ENCODE data around the gene GAGE12J. TPM values are rescaled to one million over a fixed set of nuclear protein-coding genes. Genes with fewer than 3 reads are reported as not detected.
A peak's percentile ranks its signal among the peaks of the same experiment; 100 is the strongest.

Gene GAGE12J
- total RNA-seq, 2 experiments from 2014 or later: not detected

DNA sequence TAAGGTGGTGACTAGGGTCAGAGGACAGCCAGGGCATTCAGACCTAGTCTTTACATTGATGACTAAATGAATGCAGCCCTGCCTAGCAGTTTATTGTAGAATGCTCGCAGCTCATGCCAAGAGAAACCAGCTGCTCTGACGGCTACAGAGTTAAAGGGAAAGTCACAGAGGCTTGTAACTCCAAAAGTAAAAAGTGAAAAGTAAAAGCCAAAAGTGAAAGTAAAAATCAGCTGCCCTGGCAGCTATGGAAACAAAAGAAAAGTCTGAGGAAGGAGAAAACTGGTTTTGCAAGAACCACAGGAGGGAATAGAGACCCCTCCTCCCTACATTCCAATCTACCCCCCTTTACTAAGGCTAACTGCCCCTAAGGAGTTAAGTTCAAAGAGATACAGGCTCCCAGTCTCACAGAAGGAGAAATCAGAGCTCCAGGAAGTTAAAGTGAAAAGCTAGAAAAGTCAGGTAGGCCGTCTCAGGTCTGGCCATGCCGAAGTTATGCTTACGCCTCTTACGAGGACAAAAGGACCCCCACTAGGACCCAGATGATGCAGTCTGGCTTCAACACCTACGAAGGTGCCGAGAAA is 12.3 kb upstream of the GAGE12J start:
- Histone ChIP-seq H3K4me1 (ENCODE audit: insufficient read depth, low read length, poor library complexity, severe bottlenecking) (no peaks in the 10 kb centered on the region), H3K4me3 (ENCODE audit: low read depth, low read length, poor library complexity, severe bottlenecking) (no peak overlapping the region), H2AFZ (ENCODE audit: low read length) (peak overlapping the region; percentile 69), H3K9me3 (ENCODE audit: low read length) (no peaks in the 10 kb centered on the region), H3K9me2 (ENCODE audit: insufficient read depth, low read length) (no peaks in the 10 kb centered on the region), H4K20me1 (ENCODE audit: insufficient read depth, low read length) (no peaks in the 10 kb centered on the region), H3K36me3 (ENCODE audit: insufficient read depth, low read length) (no peaks in the 10 kb centered on the region), H3K27ac (ENCODE audit: low read depth, low read length, poor library complexity, severe bottlenecking) (no peak overlapping the region), H3K4me2 (ENCODE audit: low read length) (peak overlapping the region; percentile 51), H3K79me2 (ENCODE audit: insufficient read depth, low read depth, low read length) (no peaks in the 10 kb centered on the region)
- BruUV-seq (replicated peaks): no TSS peak
- TF ChIP-seq EZH2phosphoT487 (IDR thresholded peaks at IDR 0.05; ENCODE audit: borderline replicate concordance, low read depth, low read length): no peak
- TF ChIP-seq, protein P1, sequence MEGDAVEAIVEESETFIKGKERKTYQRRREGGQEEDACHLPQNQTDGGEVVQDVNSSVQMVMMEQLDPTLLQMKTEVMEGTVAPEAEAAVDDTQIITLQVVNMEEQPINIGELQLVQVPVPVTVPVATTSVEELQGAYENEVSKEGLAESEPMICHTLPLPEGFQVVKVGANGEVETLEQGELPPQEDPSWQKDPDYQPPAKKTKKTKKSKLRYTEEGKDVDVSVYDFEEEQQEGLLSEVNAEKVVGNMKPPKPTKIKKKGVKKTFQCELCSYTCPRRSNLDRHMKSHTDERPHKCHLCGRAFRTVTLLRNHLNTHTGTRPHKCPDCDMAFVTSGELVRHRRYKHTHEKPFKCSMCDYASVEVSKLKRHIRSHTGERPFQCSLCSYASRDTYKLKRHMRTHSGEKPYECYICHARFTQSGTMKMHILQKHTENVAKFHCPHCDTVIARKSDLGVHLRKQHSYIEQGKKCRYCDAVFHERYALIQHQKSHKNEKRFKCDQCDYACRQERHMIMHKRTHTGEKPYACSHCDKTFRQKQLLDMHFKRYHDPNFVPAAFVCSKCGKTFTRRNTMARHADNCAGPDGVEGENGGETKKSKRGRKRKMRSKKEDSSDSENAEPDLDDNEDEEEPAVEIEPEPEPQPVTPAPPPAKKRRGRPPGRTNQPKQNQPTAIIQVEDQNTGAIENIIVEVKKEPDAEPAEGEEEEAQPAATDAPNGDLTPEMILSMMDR (conservative IDR thresholded peaks at IDR 0.05; ENCODE audit: low read length): no peak
- ChIA-PET CTCF (ENCODE audit: unreplicated experiment) (no interaction called here), POLR2A (no interaction called here)
- no peak for DNase-seq (ENCODE audit: low spot score)
- intact Hi-C loops (cut with micrococcal nuclease; ENCODE audit: unreplicated experiment): no loop called here

DNA sequence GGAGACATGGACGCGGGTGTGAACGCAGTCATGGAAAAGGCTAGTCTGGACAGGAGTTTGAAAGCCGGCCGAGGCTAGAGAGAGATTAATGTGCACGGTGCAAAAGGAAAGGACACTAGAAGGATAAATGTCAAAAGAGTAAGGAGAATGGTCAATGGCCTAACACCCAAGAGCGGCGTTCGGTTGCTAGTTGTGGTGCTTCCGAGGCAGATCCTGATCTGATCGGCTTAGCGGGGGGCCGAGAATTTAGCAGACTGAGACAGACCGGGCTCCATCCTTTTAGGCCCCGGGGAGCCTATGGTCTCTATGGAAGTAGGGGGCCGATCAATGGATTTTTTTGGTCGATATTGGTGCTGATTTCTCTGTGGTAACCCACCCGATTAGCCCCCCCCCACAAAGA is 11.5 kb upstream of the GAGE12J start:
- Histone ChIP-seq H2AFZ (ENCODE audit: low read length) (no peak overlapping the region), H4K20me1 (ENCODE audit: insufficient read depth, low read length) (no peaks in the 10 kb centered on the region), H3K9me2 (ENCODE audit: insufficient read depth, low read length) (no peaks in the 10 kb centered on the region), H3K27ac (ENCODE audit: low read depth, low read length, poor library complexity, severe bottlenecking) (no peak overlapping the region), H3K4me2 (ENCODE audit: low read length) (no peak overlapping the region), H3K4me1 (ENCODE audit: insufficient read depth, low read length, poor library complexity, severe bottlenecking) (no peaks in the 10 kb centered on the region), H3K36me3 (ENCODE audit: insufficient read depth, low read length) (no peaks in the 10 kb centered on the region), H3K4me3 (ENCODE audit: low read depth, low read length, poor library complexity, severe bottlenecking) (no peak overlapping the region), H3K79me2 (ENCODE audit: insufficient read depth, low read depth, low read length) (no peaks in the 10 kb centered on the region), H3K9me3 (ENCODE audit: low read length) (no peaks in the 10 kb centered on the region)
- intact Hi-C loops (cut with micrococcal nuclease; ENCODE audit: unreplicated experiment): no loop called here
- TF ChIP-seq, protein P1 (conservative IDR thresholded peaks at IDR 0.05; ENCODE audit: low read length): no peak
- no peak for TF ChIP-seq EZH2phosphoT487 (IDR thresholded peaks at IDR 0.05; ENCODE audit: borderline replicate concordance, low read depth, low read length)
- POLR2A ChIA-PET: interaction anchor here (0.6 kb wide), 1 partner anchor 554 kb away, joined by 3 read pairs; no protein-coding TSS in a partner anchor
- no peak for DNase-seq (ENCODE audit: low spot score)
- CTCF ChIA-PET (ENCODE audit: unreplicated experiment): no interaction called here
- BruUV-seq (replicated peaks): no TSS peak

DNA sequence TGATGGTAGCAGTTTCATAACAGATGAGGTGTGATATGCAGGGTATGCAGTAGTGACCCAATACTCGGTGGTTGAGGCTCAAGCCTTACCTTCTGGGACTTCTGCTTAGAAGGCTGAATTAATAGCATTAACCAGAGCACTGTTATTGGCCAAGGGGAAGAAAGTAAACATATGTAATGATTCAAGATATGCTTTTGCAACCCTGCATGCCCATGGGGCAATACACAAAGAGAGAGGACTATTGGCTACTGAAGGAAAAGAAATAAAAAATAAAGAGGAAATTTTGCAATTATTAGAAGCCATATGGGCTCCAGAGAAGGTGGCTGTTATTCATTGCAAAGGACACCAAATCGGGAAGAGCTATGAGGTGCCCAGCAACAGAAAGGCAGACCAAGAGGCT is 9.7 kb upstream of the GAGE12J start:
- TF ChIP-seq, protein P1 (conservative IDR thresholded peaks at IDR 0.05; ENCODE audit: low read length): no peak
- no peak for TF ChIP-seq EZH2phosphoT487 (IDR thresholded peaks at IDR 0.05; ENCODE audit: borderline replicate concordance, low read depth, low read length)
- H3K36me3 ChIP-seq (ENCODE audit: insufficient read depth, low read length): no peaks in the 10 kb centered on the region
- no peaks in the 10 kb centered on the region for H4K20me1 ChIP-seq (ENCODE audit: insufficient read depth, low read length)
- H3K79me2 ChIP-seq (ENCODE audit: insufficient read depth, low read depth, low read length): no peaks in the 10 kb centered on the region
- H2AFZ ChIP-seq (ENCODE audit: low read length): no peak overlapping the region
- ChIA-PET POLR2A (no interaction called here), CTCF (ENCODE audit: unreplicated experiment) (no interaction called here)
- no peaks in the 10 kb centered on the region for H3K9me3 ChIP-seq (ENCODE audit: low read length)
- no peaks in the 10 kb centered on the region for H3K4me1 ChIP-seq (ENCODE audit: insufficient read depth, low read length, poor library complexity, severe bottlenecking)
- intact Hi-C loops (cut with micrococcal nuclease; ENCODE audit: unreplicated experiment): no loop called here
- no peaks in the 10 kb centered on the region for H3K9me2 ChIP-seq (ENCODE audit: insufficient read depth, low read length)
- no peak overlapping the region for H3K4me3 ChIP-seq (ENCODE audit: low read depth, low read length, poor library complexity, severe bottlenecking)
- no peak overlapping the region for H3K4me2 ChIP-seq (ENCODE audit: low read length)
- no peak overlapping the region for H3K27ac ChIP-seq (ENCODE audit: low read depth, low read length, poor library complexity, severe bottlenecking)
- no TSS peak for BruUV-seq (replicated peaks)
- no peak for DNase-seq (ENCODE audit: low spot score)

Data from OCI-LY7 (cell line).